HG03457 (cell line): ENCODE measurements around the gene TXNRD3.
"Not testable (repeated sequence)": the region's sequence is repeated elsewhere in the genome, so short reads cannot be mapped to it uniquely, and the experiment has no call there.

Experiments used
- ATAC-seq: cut with Tn5 transposase; IDR thresholded peaks from one replicate; pipeline ENCODE4 v1.9.1; 2021; ENCODE audit warnings: moderate number of reproducible peaks; ENCODE audit not compliant: unreplicated experiment

The TXNRD3 gene

DNA sequence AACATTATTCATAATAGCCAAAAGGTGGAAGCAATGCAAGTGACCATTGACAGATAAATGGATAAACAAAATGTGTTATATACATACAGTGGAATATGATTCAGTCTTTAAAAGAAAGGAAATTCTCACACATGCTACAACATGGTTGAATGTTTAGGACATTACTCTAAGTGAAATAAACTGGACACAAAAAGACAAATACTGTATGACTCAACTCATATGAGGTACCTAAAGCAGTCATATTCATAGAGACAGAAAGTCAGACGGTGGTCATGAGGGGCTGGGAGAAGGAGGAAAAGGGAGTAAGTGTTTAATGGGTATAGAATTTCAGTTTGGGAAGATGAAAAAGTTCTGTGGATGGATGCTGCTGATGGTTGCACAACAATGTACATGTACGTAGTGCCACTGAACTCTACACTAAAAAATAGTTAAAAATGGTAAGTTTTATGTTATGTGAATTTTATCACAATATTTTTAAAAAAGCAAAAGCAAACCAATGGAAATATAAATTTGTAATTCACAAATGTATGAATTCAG is 5.3 kb downstream of the TXNRD3 start:
- ATAC-seq, result no peak

- no peak for ATAC-seq
Measured at GRCh38 chr3:126646674-126647073, 8.2 kb downstream of the TXNRD3 start.

- ATAC-seq, result no peak
Measured at GRCh38 chr3:126644615-126645014, 10.3 kb downstream of the TXNRD3 start.

DNA sequence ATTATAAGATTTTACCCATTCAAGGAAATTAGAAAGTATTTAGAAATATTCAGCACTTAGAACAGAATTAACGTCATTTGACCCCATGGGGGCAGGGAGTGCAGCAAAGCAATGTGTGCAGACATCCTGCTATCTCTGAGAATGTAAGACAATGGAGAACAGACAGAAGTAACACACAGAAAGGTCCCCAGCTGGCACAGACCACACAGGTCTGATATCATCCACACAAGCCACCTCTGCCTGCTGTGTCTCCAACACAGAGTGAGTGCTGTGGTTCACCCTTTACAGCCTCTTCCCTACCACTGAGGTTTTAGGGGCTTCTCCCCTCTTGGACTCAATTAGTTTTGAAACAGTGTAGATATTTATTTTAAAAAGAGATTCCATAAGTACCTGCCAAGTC is 16.1 kb downstream of the TXNRD3 start:
- no peak for ATAC-seq

DNA sequence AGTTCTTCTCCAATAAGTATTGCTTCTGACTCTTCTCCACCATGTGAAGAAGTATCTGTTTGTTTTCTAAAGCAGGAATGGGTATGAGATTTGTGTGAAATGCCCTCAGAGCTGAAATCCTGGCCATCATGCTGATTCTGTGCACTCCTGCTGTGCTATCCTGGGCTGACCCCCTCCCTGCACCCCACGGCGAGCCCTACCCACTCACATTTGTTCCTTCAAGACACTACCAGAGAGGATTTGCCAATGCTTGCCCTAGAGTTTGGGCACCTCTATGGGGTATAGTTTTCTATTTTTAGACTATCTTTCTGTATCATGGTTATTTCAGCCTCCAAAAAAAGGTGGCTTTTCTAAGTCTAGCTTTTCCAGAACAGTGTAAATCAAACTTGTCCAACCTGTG is 18.5 kb downstream of the TXNRD3 start:
- ATAC-seq, result no peak

GRCh38 chr3:126634803-126635202 is 20.1 kb downstream of the TXNRD3 start:
- ATAC-seq, result no peak

- no peak for ATAC-seq
Measured at GRCh38 chr3:126630020-126630419, 24.9 kb downstream of the TXNRD3 start.

- not testable (repeated sequence) for ATAC-seq
Measured at GRCh38 chr3:126625735-126626134, 29.2 kb downstream of the TXNRD3 start.

- no peak for ATAC-seq
Measured at GRCh38 chr3:126622694-126623093, 32.2 kb downstream of the TXNRD3 start.

DNA sequence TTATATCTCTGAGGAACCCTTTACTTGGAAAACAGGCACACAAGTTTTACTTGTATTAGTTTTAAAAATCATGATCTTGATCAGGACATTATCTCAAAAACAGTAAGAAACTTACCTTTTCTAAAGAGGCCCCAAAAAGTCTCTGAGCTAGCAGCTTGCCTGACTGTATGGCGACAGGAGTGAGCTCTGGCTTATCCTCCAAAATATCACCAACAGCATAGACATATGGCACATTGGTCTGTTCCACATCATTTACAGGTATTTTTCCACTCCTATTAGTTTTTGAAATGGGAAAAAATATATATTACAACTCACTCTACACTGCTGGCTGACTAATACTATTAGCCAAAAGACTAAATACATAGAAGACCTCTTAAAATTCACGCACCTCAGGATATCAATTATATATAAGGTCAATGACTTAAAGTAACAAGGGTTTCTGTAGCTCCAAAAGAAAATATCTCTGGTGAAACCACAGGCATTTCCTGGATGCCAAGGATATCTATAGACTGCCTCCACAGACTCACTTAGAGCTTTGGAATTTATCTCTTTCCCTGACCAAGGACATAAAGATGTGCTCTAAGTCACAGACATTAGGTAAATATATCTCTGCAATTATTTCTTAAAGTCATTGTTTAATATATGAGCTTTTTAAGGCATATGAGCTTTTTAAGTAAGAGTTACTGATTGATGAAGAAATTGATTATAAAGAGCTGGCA is 33.1 kb downstream of the TXNRD3 start:
- ATAC-seq, result no peak

DNA sequence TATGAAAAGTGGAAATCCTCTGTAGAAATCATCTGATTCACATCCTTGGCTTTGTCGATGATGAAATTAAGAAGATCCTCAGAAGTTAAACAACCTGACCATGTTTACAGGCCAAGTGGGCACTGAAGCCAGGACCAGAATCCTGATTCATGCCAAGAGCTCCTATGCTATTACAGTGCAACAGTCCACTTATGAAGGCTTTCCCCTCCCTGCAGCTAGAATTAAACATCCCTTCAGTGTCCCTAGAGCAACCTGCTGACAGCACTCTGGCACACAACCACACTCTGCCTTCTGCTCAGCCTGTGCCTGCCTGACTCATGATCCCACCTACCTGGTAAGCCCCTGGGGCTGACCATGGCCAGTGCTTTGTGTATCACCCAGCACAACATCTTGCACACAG is 33.8 kb downstream of the TXNRD3 start:
- ATAC-seq, result no peak

- ATAC-seq, result no peak
Measured at GRCh38 chr3:126620738-126621137, 34.2 kb downstream of the TXNRD3 start.

DNA sequence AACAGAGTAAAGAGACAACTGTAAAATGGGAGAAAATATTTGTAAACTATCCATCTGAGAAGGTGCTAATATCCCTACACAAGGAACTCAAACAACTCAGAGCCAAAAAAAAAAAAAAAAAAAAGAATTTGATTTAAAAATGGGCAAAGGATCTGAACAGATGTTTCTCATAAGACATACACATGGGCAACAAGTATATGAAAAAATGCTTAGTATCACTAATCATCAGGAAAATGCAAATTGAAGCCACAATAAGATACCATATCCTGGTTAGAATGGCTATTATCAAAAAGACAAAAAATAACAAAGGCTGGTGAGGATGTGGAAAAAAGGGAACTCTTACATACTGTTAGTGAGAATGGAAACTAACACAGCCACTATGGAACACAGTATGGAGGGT is 36.2 kb downstream of the TXNRD3 start:
- no peak for ATAC-seq

DNA sequence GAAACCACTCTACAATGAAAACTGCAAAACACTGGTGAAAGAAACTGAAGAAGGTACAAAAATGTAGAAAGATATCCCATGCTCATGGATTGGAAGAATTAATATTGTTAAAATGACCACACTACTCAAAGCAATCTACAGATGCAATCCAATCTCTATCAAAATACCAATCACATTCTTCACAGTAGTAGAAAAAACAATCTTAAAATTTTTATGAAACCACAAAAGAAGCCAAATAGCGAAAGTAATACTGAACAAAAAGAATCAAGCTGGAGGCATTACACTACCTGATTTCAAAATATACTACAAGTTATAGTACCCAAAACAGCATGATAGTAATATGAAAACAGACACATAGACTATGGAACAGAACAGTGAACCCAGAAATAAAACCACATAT is 36.9 kb downstream of the TXNRD3 start:
- no peak for ATAC-seq

GRCh38 chr3:126617571-126617970 is 37.4 kb downstream of the TXNRD3 start:
- ATAC-seq, result no peak

GRCh38 chr3:126616931-126617330 is 38.0 kb downstream of the TXNRD3 start:
- ATAC-seq, result no peak

DNA sequence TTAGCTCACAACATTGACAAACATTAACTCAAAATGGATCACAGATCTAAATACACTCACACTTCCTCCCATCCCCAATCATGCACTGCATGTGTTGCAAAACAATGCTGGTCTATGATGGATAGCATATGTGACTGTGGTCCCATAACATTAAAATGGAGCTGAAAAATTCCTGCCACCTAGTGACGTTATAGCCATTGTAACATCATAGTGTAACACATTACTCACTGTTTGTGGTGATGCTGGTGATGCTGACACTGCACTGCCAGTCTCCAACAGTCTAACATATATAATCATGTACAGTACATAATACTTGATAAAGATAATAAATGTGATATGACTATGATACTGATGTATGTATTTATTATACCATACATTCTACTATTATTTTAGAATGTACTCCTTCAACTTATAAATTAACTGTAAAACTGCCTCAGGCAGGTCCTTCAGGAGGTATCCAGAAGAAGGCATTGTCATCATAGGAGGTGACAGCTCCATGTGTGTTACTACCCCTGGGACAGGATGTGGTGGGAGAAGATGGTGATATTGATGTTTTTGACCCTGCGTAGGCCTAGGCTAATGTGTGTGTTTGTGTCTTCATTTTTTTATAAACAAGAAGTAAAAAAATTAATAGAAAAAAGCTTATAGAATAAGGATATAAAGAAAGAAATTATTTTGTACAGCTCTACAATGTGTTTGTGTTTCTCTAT is 41.3 kb downstream of the TXNRD3 start:
- no peak for ATAC-seq

GRCh38 chr3:126612479-126613205 is 42.3 kb downstream of the TXNRD3 start:
- no peak for ATAC-seq

DNA sequence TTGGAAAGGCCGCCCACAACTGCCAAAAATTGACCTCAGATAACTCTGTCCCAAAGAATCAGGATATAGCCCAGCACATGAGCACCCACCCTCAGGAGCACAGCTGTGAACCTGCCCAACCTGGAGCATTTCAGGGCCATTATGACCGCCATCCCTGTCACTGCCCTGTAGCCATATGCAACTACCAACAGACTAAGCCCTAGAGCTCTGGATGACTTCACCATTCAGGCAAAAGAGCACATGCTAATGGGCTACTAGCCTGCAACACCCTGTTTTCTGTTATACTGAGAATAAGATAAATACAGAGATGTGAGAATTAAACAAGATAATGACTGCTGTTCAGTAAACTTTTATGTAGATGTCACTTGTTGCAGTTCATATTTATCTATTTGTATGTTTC is 45.0 kb downstream of the TXNRD3 start:
- no peak for ATAC-seq

DNA sequence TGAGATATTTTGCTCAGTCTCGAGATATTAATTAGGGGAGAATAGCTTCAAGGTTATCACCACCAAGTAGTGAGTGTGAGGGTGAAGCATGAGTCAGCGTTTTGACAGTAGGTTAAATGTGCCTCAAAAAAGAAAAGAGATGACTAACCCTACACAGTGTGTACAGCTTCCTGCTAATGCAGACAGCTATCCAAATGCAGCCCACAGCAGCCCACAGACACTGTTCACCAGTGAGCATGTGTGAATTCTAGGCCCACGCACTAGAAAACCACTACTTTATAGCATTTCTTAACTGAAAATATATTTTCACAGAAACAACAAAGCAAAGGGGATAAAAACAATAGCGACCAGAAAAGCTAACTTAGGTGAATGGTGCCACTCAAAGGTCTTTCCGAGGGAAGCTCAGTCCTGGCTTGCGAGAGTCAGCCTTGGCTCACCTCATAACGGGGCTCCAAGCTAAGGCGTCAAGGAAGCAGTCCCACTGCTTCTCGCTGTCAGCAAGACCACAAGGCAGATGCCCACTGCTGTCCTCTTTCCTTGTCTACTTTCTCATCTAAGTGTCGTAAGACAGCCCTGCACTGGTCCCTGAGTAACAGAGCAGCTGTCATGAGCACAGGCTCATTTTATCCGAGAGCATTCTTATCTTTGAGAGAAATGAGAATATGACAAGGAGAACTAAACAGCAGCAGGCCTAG is 47.6 kb downstream of the TXNRD3 start:
- no peak for ATAC-seq

GRCh38 chr3:126606001-126606400 is 48.9 kb downstream of the TXNRD3 start:
- no peak for ATAC-seq
